ENCODE results near the gene MTCL1. TPM values are rescaled to one million over a fixed set of nuclear protein-coding genes. Genes with fewer than 3 reads are reported as not detected.

The MTCL1 gene
- total RNA-seq, 1 experiment from 2014 or later: 50.1 TPM

- H3K4me1 ChIP-seq (ENCODE audit: control insufficient read depth, insufficient read depth, low read length): peaks cover 40% of the 10 kb centered on the region
- TF ChIP-seq SIN3A (IDR thresholded peaks at IDR 0.05; ENCODE audit: borderline replicate concordance, insufficient read depth, low read depth, low read length) (no peak), TCF7L2 (IDR thresholded peaks at IDR 0.05; ENCODE audit: low read depth, low read length) (no peak), CTCF (IDR thresholded peaks at IDR 0.05) (no peak), REST (IDR thresholded peaks at IDR 0.05; ENCODE audit: insufficient read depth in 1 of 2, low read depth in 2 of 2, low read length in 1 of 2) (no peak), POLR2AphosphoS5 (IDR thresholded peaks at IDR 0.05; ENCODE audit: low read depth, low read length) (no peak)
- intact Hi-C loops (cut with micrococcal nuclease; ENCODE audit: unreplicated experiment) (loop anchor here (10.0 kb wide), 1 partner anchor 80 kb away; no protein-coding TSS in a partner anchor), in situ Hi-C loops (cut with HindIII; ENCODE audit: low pct_unique_long_range_greater_than_20kb, low sequenced_read_pairs) (no loop called here)
- ATAC-seq: peak; percentile 63
- H3K9me3 ChIP-seq (ENCODE audit: control insufficient read depth, insufficient read depth, low read depth, low read length): no peaks in the 10 kb centered on the region
- no peak for DNase-seq (ENCODE audit: low read depth, low spot score)
- no TSS peak for BruUV-seq (replicated peaks)
- POLR2A ChIA-PET: no interaction called here
- H3K36me3 ChIP-seq (ENCODE audit: control insufficient read depth, insufficient read depth, low read length): peaks cover 7% of the 10 kb centered on the region; the same call in 1 of the 2 replicates
- CTCF ChIA-PET: no interaction called here
- H3K4me3 ChIP-seq (ENCODE audit: low read depth in 2 of 2, low read length in 2 of 2): no peak overlapping the region
- H3K27ac ChIP-seq (ENCODE audit: low read length): peak overlapping the region; percentile 68
- H3K27me3 ChIP-seq (ENCODE audit: control insufficient read depth, insufficient read depth, low read length): no peaks in the 10 kb centered on the region
Observed at GRCh38 chr18:8794156-8794933, 89.0 kb downstream of the MTCL1 start.

DNA sequence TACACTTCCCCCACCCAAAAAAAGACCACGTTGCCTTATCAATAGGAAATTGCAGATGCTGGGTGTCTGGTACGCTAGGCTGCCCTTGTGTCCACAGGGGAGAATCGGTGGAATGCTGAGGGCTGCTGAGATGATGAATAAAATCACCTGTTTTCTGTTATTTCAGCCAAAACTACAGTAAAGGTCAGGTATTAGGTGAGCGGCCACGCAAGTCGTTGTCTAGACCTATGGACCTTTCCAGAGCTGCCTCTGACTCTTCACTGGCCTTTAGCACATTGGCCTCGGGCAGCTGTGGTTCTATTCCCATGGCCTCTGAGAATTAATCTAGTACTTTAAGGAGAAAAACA, 89.6 kb downstream of the MTCL1 start:
- Histone ChIP-seq H3K36me3 (ENCODE audit: control insufficient read depth, insufficient read depth, low read length) (peaks cover 7% of the 10 kb centered on the region; the same call in 1 of the 2 replicates), H3K9me3 (ENCODE audit: control insufficient read depth, insufficient read depth, low read depth, low read length) (no peaks in the 10 kb centered on the region), H3K4me3 (ENCODE audit: low read depth in 2 of 2, low read length in 2 of 2) (no peak overlapping the region), H3K27me3 (ENCODE audit: control insufficient read depth, insufficient read depth, low read length) (no peaks in the 10 kb centered on the region), H3K27ac (ENCODE audit: low read length) (peak overlapping the region; percentile 68), H3K4me1 (ENCODE audit: control insufficient read depth, insufficient read depth, low read length) (peaks cover 46% of the 10 kb centered on the region)
- CTCF ChIA-PET: no interaction called here
- TF ChIP-seq REST (IDR thresholded peaks at IDR 0.05; ENCODE audit: insufficient read depth in 1 of 2, low read depth in 2 of 2, low read length in 1 of 2): no peak
- TF ChIP-seq SIN3A (IDR thresholded peaks at IDR 0.05; ENCODE audit: borderline replicate concordance, insufficient read depth, low read depth, low read length): no peak
- intact Hi-C loops (cut with micrococcal nuclease; ENCODE audit: unreplicated experiment): loop anchor here (10.0 kb wide), 1 partner anchor 80 kb away; no protein-coding TSS in a partner anchor
- DNase-seq (ENCODE audit: low read depth, low spot score) (no peak), ATAC-seq (0 out of 2 replicates have a peak, but pooled peaks have one; percentile 4)
- POLR2A ChIA-PET: no interaction called here
- no TSS peak for BruUV-seq (replicated peaks)
- in situ Hi-C loops (cut with HindIII; ENCODE audit: low pct_unique_long_range_greater_than_20kb, low sequenced_read_pairs): no loop called here
